Naive thymus-derived CD8-positive, alpha-beta T cell (primary cell): ENCODE measurements around the gene DHRS9. TPM values are rescaled to one million over a fixed set of nuclear protein-coding genes. Genes with fewer than 3 reads are reported as not detected.

Experiments
- ATAC-seq, 2 donors: fragments of 150-1000 bp; cut with Tn5 transposase in 1 of 2; sonication (Bioruptor Pico), chemical (Tn5 transposase) in 1 of 2; 1 replicate in 1 of 2; 2 replicates in 1 of 2; pipeline ENCODE4 v1.10.0; 2021; ENCODE audit warnings: mild to moderate bottlenecking in 2 of 2, moderate library complexity in 2 of 2
- POLR2A ChIA-PET: fragments of 350-600 bp; sonication (Branson Sonifier 250); formaldehyde crosslinking; loops from one replicate; lab custom pipeline; 2021; ENCODE audit warnings: antibody characterized with exemption; lab: Charles Lee
- DNase-seq, 10 donors: peaks; one replicate each; pipeline versions ENCODE4 v3.0.0 to v3.0.0-alpha.2; 2020 to 2022
- H3K27ac Mint-ChIP-seq, 10 donors: one replicate each; pipeline ENCODE4 v1.8.0; 2020 to 2022; ENCODE audit warnings: mild to moderate bottlenecking in 10 of 10, mixed read lengths in 10 of 10, moderate library complexity in 4 of 10, inconsistent platforms in 1 of 10
- H3K27me3 Mint-ChIP-seq, 5 donors: one replicate each; pipeline ENCODE4 v1.8.0; 2021 to 2022; ENCODE audit warnings: mixed read lengths in 5 of 5
- H3K36me3 Mint-ChIP-seq, 3 donors: one replicate each; pipeline ENCODE4 v1.8.0; 2020 to 2022; ENCODE audit warnings: mixed read lengths in 3 of 3, mild to moderate bottlenecking in 2 of 3, inconsistent platforms in 1 of 3
- H3K4me1 Mint-ChIP-seq, 4 donors: one replicate each; pipeline ENCODE4 v1.8.0; 2021 to 2022; ENCODE audit warnings: mixed read lengths in 4 of 4
- H3K4me3 Mint-ChIP-seq, 10 donors: one replicate each; pipeline ENCODE4 v1.8.0; 2020 to 2022; ENCODE audit warnings: mild to moderate bottlenecking in 10 of 10, mixed read lengths in 10 of 10, moderate library complexity in 6 of 10, inconsistent platforms in 1 of 10
- H3K9me3 Mint-ChIP-seq, 9 donors: one replicate each; pipeline ENCODE4 v1.8.0; 2020 to 2022; ENCODE audit warnings: mixed read lengths in 9 of 9, mild to moderate bottlenecking in 3 of 9, inconsistent platforms in 1 of 9, moderate library complexity in 1 of 9
- polyA plus RNA-seq, 3 donors: library from polyadenylated mRNA; unstranded; fragments of 300-500 nt; fragmentation: Illumina TruSeq; gene quantifications; one replicate each; pipeline ENCODE4 v1.2.3, GENCODE V29; 2021
- total RNA-seq, 8 experiments: library from RNA in 2 of 8; stranded (reverse) in 2 of 8; gene quantifications; one replicate each; pipeline ENCODE4 v1.2.3 and lab custom pipeline; 2021 to 2026

The DHRS9 gene
- total and polyA plus RNA-seq, 5 experiments from 2014 or later, result not detected

DNA sequence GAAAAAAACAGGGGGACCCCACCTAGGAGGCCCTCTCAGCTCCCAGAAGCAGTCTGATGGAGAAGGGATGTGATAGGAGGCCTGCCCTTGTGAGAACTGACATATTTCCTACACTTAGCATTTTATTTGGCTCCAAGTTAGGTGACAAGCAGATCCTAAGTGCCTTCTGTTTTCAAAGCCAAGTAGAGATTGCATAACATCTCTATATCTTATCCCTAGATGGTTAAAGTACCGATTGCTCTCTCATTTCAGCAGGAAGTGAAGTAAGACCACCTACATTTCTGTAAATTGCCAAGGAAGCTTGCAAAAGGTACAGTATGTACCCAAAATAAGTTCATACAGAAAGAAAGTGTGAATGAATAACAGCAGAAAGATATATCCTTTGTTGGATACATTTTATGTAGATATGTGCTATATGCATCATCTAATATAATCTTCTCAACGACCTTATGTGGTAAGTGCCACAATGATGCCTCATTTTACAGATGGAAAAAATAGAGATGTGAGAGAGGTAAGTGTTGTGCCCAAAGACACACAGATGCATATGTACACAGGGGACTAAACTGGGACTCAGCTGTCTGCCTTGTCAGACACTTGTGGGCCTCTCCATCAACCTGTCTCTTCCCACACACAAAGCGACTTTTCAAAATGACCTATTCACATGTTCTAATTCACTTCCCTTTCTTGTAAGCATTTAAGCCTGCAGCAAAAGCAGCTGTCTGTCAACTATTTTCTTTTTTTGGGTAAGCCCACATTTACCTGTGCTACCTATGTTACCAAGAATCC lies 38.9 kb downstream of the DHRS9 start:
- Mint-ChIP-seq H3K9me3 (no peaks in the 10 kb centered on the region), H3K4me3 (peak overlapping the region in 6 of 10 donors; percentile 37 to 79 (median 64)), H3K4me1 (peaks cover 33 to 58% (median 54%) of the 10 kb centered on the region in 4 donors), H3K27ac (peak overlapping the region in 8 of 10 donors; percentile 6 to 85 (median 46)), H3K36me3 (no peaks in the 10 kb centered on the region), H3K27me3 (peaks cover 0 to 5% (median 3%) of the 10 kb centered on the region in 5 donors)
- ATAC-seq, result no peak
- POLR2A ChIA-PET, result interaction anchor here (1.2 kb wide), 1 partner anchor 34 kb away, joined by 3 read pairs; no protein-coding TSS in a partner anchor
- no peak for DNase-seq

DNA sequence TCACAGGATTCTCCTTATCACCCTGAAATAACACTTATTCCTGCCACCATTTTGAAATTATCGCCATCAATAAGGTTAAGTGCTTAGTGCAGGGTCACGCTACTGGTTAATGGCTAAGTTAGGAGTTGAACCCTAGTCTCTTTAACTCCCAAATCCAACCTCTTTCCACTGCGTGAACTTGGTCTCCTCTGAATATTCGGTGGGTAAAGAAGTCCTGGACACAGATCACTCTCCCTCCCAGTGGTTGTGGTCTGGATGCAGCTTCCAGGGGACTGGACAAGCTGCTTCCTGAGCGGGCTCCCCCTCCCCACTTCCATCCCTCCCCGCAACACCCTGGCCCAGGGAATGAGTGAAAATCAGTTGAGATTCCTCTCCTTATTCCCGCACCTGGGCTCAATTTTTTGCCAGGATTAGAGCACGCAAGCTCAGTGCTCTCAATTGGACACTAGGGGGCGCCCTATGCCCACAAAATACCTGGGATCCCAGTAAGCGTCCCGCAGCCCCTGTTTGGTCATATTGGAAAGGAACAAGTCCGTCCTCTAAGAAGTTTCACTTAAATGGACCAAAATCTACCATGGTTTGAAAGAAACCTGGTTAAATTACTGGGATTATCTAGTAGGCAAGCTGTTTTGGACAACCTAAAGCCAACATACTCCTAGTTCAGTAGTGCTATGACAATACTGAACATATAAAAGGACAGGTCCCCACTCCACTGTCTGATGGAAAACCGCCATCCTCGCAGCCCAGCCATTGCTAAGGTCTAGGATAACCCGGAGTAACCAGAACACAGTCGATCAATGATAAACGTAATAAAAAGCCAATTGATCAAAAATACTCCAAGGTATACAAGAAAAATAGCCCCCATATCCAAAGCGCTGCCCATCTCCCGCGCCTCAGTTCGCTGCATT lies 40.4 kb downstream of the DHRS9 start:
- POLR2A ChIA-PET, result interaction anchor here (1.2 kb wide), 1 partner anchor 32 kb away, joined by 4 read pairs; no protein-coding TSS in a partner anchor
- Mint-ChIP-seq H3K27ac (peak overlapping the region in 3 of 10 donors; percentile 17 to 68 (median 54)), H3K4me3 (peak overlapping the region in 1 of 10 donors; percentile 30), H3K4me1 (peaks cover 27 to 52% (median 48%) of the 10 kb centered on the region in 4 donors), H3K27me3 (peaks cover 0 to 5% (median 3%) of the 10 kb centered on the region in 5 donors), H3K9me3 (no peaks in the 10 kb centered on the region), H3K36me3 (no peaks in the 10 kb centered on the region)
- DNase-seq, result peak; percentile 47 to 86 (median 68)
- peak in 1 of 2 donors; percentile 45 for ATAC-seq

DNA sequence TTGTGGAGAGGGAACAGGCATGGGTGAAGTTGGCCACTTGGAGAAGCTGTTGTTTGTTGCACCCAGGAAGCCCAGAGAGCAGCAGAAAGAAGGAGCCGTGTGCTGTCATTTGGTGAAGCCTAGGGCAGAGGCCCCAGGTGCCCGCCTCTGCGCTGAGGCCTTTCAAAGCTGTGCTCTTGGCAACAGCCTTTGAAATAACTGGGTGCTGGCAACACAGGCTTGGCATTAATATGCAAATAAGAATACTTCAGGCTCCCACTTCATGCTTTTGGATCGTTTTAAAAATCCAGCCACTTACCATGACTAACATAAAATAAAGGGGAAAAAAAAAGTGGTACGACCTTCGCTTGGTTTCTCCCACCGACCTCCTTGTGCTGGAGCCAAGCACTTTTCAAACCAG lies 41.1 kb downstream of the DHRS9 start:
- H3K27me3 Mint-ChIP-seq, result peaks cover 0 to 8% (median 3%) of the 10 kb centered on the region in 5 donors
- no peaks in the 10 kb centered on the region for H3K36me3 Mint-ChIP-seq
- ATAC-seq (no peak), DNase-seq (no peak)
- H3K27ac Mint-ChIP-seq, result no peak overlapping the region
- peaks cover 24 to 45% (median 41%) of the 10 kb centered on the region in 4 donors for H3K4me1 Mint-ChIP-seq
- no peak overlapping the region for H3K4me3 Mint-ChIP-seq
- POLR2A ChIA-PET, result interaction anchor here (1.2 kb wide), 1 partner anchor 32 kb away, joined by 4 read pairs; no protein-coding TSS in a partner anchor
- no peaks in the 10 kb centered on the region for H3K9me3 Mint-ChIP-seq

DNA sequence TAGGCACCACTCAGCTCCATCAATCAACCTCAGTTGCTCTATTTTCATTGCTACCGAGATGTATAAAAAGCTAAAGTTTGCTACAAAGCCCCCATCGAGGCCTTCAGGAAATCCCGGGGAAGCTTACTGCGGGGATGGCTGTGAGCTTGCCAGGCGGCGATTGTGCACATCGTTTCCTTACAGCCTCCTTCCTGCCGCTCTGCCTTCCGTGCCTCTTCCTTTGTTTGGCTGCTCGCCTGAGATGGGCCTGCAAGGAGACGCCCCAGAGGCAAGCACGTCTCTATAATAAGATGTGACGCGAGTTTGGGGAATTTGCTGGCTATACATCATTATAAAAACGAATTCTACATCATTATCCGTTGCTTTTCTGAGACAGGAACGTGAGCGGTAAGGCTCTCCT lies 41.6 kb downstream of the DHRS9 start:
- DNase-seq (no peak), ATAC-seq (no peak)
- Mint-ChIP-seq H3K27ac (peak overlapping the region in 1 of 10 donors; percentile 58), H3K4me3 (no peak overlapping the region), H3K27me3 (peaks cover 0 to 8% (median 3%) of the 10 kb centered on the region in 5 donors), H3K36me3 (no peaks in the 10 kb centered on the region), H3K4me1 (peaks cover 21 to 40% (median 36%) of the 10 kb centered on the region in 4 donors), H3K9me3 (no peaks in the 10 kb centered on the region)
- POLR2A ChIA-PET, result interaction anchor here (1.2 kb wide), 1 partner anchor 31 kb away, joined by 4 read pairs; no protein-coding TSS in a partner anchor

DNA sequence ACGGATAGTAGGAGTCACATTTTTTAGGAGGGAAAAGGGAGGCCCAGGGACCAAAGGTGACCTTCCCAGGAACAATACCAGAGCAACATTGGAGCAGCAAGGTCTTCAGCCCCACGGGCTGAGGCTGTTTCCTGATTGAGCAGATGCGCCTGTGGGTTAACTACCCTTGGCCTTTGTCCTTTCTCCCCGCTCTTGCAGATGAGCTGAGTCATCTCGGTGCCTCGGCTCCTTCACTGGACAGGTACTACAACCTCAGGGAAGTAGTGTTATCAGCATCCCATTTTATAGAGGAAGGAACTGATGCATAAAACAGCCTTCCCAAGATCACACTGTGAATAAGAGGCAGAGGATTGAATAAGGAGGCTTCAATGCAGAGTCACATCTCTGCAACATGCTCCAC lies 43.5 kb downstream of the DHRS9 start:
- H3K36me3 Mint-ChIP-seq, result no peaks in the 10 kb centered on the region
- no peak for DNase-seq
- no peaks in the 10 kb centered on the region for H3K9me3 Mint-ChIP-seq
- H3K27ac Mint-ChIP-seq, result no peak overlapping the region
- POLR2A ChIA-PET, result no interaction called here
- peaks cover 13 to 30% (median 23%) of the 10 kb centered on the region in 4 donors for H3K4me1 Mint-ChIP-seq
- H3K27me3 Mint-ChIP-seq, result peaks cover 0 to 12% (median 4%) of the 10 kb centered on the region in 5 donors
- no peak for ATAC-seq
- H3K4me3 Mint-ChIP-seq, result no peak overlapping the region

DNA sequence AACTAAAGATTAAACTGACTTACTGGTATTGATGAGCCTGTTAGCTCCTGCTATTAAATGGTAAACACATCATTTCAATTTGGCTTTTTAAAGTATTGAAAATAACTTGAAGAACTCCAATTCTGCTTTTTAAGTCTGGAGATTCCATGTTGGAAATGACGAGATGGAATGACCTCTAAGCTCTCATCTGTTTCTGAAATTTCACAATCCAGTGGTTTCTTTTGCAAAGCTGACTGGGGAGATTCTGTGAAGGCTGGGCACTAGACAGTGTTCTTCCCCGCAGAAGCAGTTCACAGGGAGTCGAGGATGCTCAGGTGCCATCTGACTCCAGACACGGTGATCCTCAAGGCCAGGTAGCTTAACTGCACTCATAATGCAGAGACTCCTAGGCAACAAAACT lies 44.7 kb downstream of the DHRS9 start:
- DNase-seq (no peak), ATAC-seq (no peak)
- Mint-ChIP-seq H3K27ac (no peak overlapping the region), H3K4me1 (peaks cover 8 to 19% (median 13%) of the 10 kb centered on the region in 4 donors), H3K27me3 (peaks cover 0 to 12% (median 4%) of the 10 kb centered on the region in 5 donors), H3K9me3 (no peaks in the 10 kb centered on the region), H3K36me3 (no peaks in the 10 kb centered on the region), H3K4me3 (no peak overlapping the region)
- POLR2A ChIA-PET, result no interaction called here

DNA sequence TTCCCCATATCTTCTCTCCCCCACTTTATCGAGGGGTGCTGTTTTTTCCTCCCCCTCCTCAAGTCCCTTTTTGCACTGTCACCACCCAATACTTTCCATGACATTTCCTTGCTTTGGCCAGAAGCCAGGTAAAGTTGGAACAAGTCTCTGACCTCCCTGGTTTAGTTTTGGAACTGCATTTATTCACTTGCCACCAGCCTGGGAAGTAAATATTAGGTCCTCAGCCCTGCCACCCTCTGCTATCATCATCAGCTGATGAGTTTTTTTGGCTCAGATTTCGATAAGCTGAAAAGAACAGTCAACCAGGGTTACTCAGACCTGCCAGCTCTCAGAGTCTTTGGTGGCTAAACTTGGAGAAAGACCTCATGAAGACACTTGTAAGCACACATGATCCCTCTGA lies 47.0 kb downstream of the DHRS9 start:
- Mint-ChIP-seq H3K4me3 (no peak overlapping the region), H3K4me1 (peaks cover 0 to 10% (median 8%) of the 10 kb centered on the region in 4 donors), H3K36me3 (no peaks in the 10 kb centered on the region), H3K27ac (no peak overlapping the region), H3K27me3 (peaks cover 0 to 18% (median 2%) of the 10 kb centered on the region in 5 donors), H3K9me3 (peaks cover 0 to 1% (median 0%) of the 10 kb centered on the region in 9 donors)
- DNase-seq, result no peak
- no peak for ATAC-seq
- POLR2A ChIA-PET, result no interaction called here

DNA sequence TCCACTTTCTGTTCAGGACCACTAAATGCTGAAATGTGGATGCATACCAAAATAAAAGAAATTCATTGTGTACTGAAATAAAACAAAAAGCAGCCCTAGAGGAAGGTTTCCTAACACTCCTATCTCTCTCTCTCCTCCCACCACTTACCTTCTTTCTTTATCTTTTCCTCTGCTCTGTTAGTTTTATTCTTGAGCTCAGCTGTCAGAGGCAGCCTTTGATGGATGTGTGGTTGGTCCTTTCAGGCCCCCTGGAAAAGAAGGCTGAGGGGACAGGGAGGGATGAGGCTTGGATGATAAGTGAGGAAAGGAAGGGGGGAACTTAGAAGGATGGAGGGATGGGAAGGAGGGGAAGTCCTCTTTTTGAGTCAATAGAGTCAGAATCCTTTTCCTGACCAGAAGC lies 47.6 kb downstream of the DHRS9 start:
- POLR2A ChIA-PET, result no interaction called here
- no peak overlapping the region for H3K4me3 Mint-ChIP-seq
- H3K27ac Mint-ChIP-seq, result no peak overlapping the region

DNA sequence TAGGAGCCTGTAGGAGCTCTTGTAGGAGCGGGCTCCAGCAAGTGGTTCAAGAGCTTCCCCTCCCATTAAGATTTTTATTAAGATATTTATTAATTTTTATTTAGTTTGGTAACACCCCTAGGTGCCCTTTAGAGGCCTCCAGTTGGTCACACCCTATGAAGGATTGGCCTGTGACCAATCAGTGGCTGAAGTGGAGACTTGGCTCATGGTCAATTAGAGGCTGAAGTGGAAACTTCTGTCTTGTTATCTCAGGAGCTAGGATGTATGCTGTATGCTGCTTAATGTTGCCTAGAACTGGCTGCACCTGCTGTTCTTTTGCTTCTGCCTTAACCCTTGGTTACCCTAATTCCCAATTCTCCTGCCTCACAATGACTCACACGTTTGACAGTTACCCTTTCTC lies 48.7 kb downstream of the DHRS9 start:
- Mint-ChIP-seq H3K36me3 (peaks cover 0 to 3% (median 0%) of the 10 kb centered on the region in 3 donors), H3K27ac (peak overlapping the region in 2 of 10 donors; percentile 3 to 45)
- POLR2A ChIA-PET, result no interaction called here

More for the DNA sequence above, 47.6 kb downstream of the DHRS9 start:
- Mint-ChIP-seq H3K4me1 (peaks cover 0 to 10% (median 8%) of the 10 kb centered on the region in 4 donors), H3K36me3 (peaks cover 0 to 3% (median 0%) of the 10 kb centered on the region in 3 donors), H3K27me3 (peaks cover 0 to 13% (median 3%) of the 10 kb centered on the region in 5 donors), H3K9me3 (peaks cover 0 to 7% (median 2%) of the 10 kb centered on the region in 9 donors)
- DNase-seq, result no peak
- ATAC-seq, result no peak

DNA sequence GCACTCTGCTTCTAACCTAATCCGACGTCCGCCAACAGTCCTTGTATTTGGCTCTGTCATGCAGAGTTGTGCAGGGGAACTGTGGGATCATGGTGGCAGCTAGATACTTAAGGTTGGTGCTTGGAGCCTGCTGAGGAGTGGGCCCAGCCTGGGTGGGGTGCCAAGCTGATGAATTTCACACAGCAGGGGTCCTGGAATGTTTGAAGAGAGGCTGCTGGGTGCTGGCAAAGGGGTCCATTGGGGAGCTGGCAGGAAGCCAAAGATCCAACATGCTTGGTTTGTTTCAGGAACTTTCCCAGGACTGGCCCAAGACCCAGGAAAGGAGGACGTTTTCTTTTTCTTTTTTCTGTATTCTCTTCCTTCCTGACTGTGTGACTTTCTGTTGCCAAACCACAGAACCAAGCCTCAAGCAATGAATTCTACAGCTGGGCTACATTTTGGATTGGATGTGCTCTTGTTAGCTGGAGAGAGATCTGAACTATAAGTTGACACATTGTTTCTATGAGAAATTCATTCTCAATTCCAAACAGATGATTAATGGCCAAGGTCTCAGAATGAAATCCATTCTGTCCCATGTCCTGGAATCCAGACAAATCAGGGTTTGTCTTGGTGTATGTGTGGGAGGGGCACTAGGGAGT lies 49.9 kb downstream of the DHRS9 start:
- ATAC-seq, result no peak
- H3K4me1 Mint-ChIP-seq, result peaks cover 0 to 10% (median 8%) of the 10 kb centered on the region in 4 donors
- POLR2A ChIA-PET, result no interaction called here

More for the DNA sequence above, 48.7 kb downstream of the DHRS9 start:
- ATAC-seq, result no peak
- Mint-ChIP-seq H3K4me3 (no peak overlapping the region), H3K27me3 (peaks cover 0 to 13% (median 5%) of the 10 kb centered on the region in 5 donors), H3K9me3 (peaks cover 0 to 7% (median 2%) of the 10 kb centered on the region in 9 donors), H3K4me1 (peaks cover 0 to 10% (median 8%) of the 10 kb centered on the region in 4 donors)
- no peak for DNase-seq

DNA sequence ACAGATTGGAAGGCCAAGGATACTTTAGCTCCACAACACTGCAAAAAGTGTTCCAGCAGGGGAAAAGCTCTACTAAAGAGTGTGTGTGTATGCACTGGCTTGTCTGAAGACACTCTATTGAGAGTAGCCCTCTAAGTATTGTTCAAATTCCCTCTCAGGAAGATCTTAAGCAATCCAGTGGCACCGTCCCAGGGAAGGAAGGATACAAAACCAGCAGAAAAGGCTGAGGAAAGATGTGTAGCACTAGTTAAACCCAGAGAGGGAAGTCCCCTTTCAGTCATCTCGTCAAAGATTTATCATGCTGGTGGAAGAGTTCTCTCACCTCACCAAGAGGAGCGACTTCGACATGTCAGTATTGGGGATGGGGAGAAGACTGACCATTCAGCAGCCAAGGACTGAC lies 50.5 kb downstream of the DHRS9 start:
- peaks cover 0 to 7% (median 2%) of the 10 kb centered on the region in 9 donors for H3K9me3 Mint-ChIP-seq
- H3K4me3 Mint-ChIP-seq, result no peak overlapping the region
- peaks cover 0 to 10% (median 8%) of the 10 kb centered on the region in 4 donors for H3K4me1 Mint-ChIP-seq
- H3K27me3 Mint-ChIP-seq, result peaks cover 0 to 13% (median 5%) of the 10 kb centered on the region in 5 donors
- DNase-seq, result no peak
- POLR2A ChIA-PET, result no interaction called here
- H3K27ac Mint-ChIP-seq, result no peak overlapping the region
- peaks cover 0 to 3% (median 0%) of the 10 kb centered on the region in 3 donors for H3K36me3 Mint-ChIP-seq
- ATAC-seq, result no peak

More for the DNA sequence above, 49.9 kb downstream of the DHRS9 start:
- no peak for DNase-seq
- H3K4me3 Mint-ChIP-seq, result no peak overlapping the region
- peaks cover 0 to 13% (median 5%) of the 10 kb centered on the region in 5 donors for H3K27me3 Mint-ChIP-seq
- H3K9me3 Mint-ChIP-seq, result peaks cover 0 to 7% (median 2%) of the 10 kb centered on the region in 9 donors
- H3K27ac Mint-ChIP-seq, result no peak overlapping the region
- peaks cover 0 to 3% (median 0%) of the 10 kb centered on the region in 3 donors for H3K36me3 Mint-ChIP-seq
